Measurements from ENCODE around the gene CHRNA5. TPM values are rescaled to one million over a fixed set of nuclear protein-coding genes. Genes with fewer than 3 reads are reported as not detected.
"Not testable (repeated sequence)": the region's sequence is repeated elsewhere in the genome, so short reads cannot be mapped to it uniquely, and the experiment has no call there.

Gene CHRNA5
- total RNA-seq, 1 donor = 2.2 TPM

- no peak for DNase-seq (ENCODE audit: low read depth)
Observed at GRCh38 chr15:78538358-78538757, 27.0 kb upstream of the CHRNA5 start.

GRCh38 chr15:78539464-78540140 is 25.7 kb upstream of the CHRNA5 start:
- not testable (repeated sequence) for DNase-seq (ENCODE audit: low read depth)
- peak overlapping the region; percentile 72 for H3K4me3 ChIP-seq (ENCODE audit: low read depth, low read length)

More at GRCh38 chr15:78538358-78538757, 27.0 kb upstream of the CHRNA5 start:
- no peak for TF ChIP-seq CTCF (IDR thresholded peaks at IDR 0.05; ENCODE audit: insufficient read depth, low read depth, low read length)
- H3K4me3 ChIP-seq (ENCODE audit: low read depth, low read length) = no peak overlapping the region

- H3K4me3 ChIP-seq (ENCODE audit: low read depth, low read length) = peak within 1 kb of the TSS; percentile 72
- DNase-seq (ENCODE audit: low read depth) = peak; percentile 87
- no peak for TF ChIP-seq CTCF (IDR thresholded peaks at IDR 0.05; ENCODE audit: insufficient read depth, low read depth, low read length)
Observed at GRCh38 chr15:78540141-78540870, 25.0 kb upstream of the CHRNA5 start, which contains the start of gene PSMA4. Gene PSMA4 (plus strand): TSS chr15:78540444. CDS start chr15:78541928, 1,484 bp downstream.

GRCh38 chr15:78540871-78541743 is 24.2 kb upstream of the CHRNA5 start:
- DNase-seq (ENCODE audit: low read depth) = peak; percentile 36
- H3K4me3 ChIP-seq (ENCODE audit: low read depth, low read length) = peak overlapping the region; percentile 72
- TF ChIP-seq CTCF (IDR thresholded peaks at IDR 0.05; ENCODE audit: insufficient read depth, low read depth, low read length) = no peak

- no peak for TF ChIP-seq CTCF (IDR thresholded peaks at IDR 0.05; ENCODE audit: insufficient read depth, low read depth, low read length)
- peak overlapping the region; percentile 72 for H3K4me3 ChIP-seq (ENCODE audit: low read depth, low read length)
- no peak for DNase-seq (ENCODE audit: low read depth)
Observed at GRCh38 chr15:78541744-78542034, 23.6 kb upstream of the CHRNA5 start.

GRCh38 chr15:78542647-78543046 is 22.7 kb upstream of the CHRNA5 start:
- no peak for DNase-seq (ENCODE audit: low read depth)
- TF ChIP-seq CTCF (IDR thresholded peaks at IDR 0.05; ENCODE audit: insufficient read depth, low read depth, low read length) = no peak
- H3K4me3 ChIP-seq (ENCODE audit: low read depth, low read length) = no peak overlapping the region

GRCh38 chr15:78550194-78550593 is 15.1 kb upstream of the CHRNA5 start:
- TF ChIP-seq CTCF (IDR thresholded peaks at IDR 0.05; ENCODE audit: insufficient read depth, low read depth, low read length) = no peak
- DNase-seq (ENCODE audit: low read depth) = no peak
- no peak overlapping the region for H3K4me3 ChIP-seq (ENCODE audit: low read depth, low read length)

Measured in fibroblast of villous mesenchyme (primary cell).